D721Med (cell line): ENCODE results near the gene PPP3CB.
"Not testable (repeated sequence)": the region's sequence is repeated elsewhere in the genome, so short reads cannot be mapped to it uniquely, and the experiment has no call there.

Experiments
- DNase-seq: peaks from one replicate; pipeline ENCODE4 v3.0.0; 2011; ENCODE audit warnings: low spot score; ENCODE audit not compliant: insufficient read length
- FAIRE-seq: peaks from 2 replicates; lab custom pipeline; 2011; peaks lifted over from hg19 to GRCh38; lab: Jason Lieb, UNC
- CTCF ChIP-seq: IDR thresholded peaks from 2 replicates; pipeline ENCODE4 v1.5.1; 2012; ENCODE audit warnings: mild to moderate bottlenecking, control low read depth; ENCODE audit not compliant: insufficient read depth; ENCODE audit errors: missing control alignments

PPP3CB gene

GRCh38 chr10:73401636-73402035 is 94.2 kb downstream of the PPP3CB start:
- DNase-seq (no peak), FAIRE-seq (no peak)
- no peak for TF ChIP-seq CTCF

- FAIRE-seq = no peak
- TF ChIP-seq CTCF = no peak
Measured at GRCh38 chr10:73399063-73399462, 96.8 kb downstream of the PPP3CB start.

GRCh38 chr10:73398024-73398423 is 97.8 kb downstream of the PPP3CB start:
- no peak for TF ChIP-seq CTCF
- no peak for FAIRE-seq
- DNase-seq = no peak

More at GRCh38 chr10:73399063-73399462, 96.8 kb downstream of the PPP3CB start:
- no peak for DNase-seq

- not testable (repeated sequence) for DNase-seq, FAIRE-seq
Measured at GRCh38 chr10:73394325-73394724, 101.5 kb downstream of the PPP3CB start.

- FAIRE-seq (no peak), DNase-seq (no peak)
- no peak for TF ChIP-seq CTCF
Measured at GRCh38 chr10:73388228-73388627, 107.6 kb downstream of the PPP3CB start.

- no peak for FAIRE-seq
- no peak for TF ChIP-seq CTCF
- no peak for DNase-seq
Measured at GRCh38 chr10:73386583-73386982, 109.2 kb downstream of the PPP3CB start.
